RWPE2 (cell line): ENCODE results near the gene IFI44L.

Experiments
- ATAC-seq: fragments of 200-7000 bp; cut with Tn5 transposase; 3 replicates; pipeline ENCODE4 v1.9.1; 2021; ENCODE audit warnings: low read depth
- DNase-seq: peaks from one replicate; pipeline ENCODE4 v3.0.0-alpha.2; 2020; ENCODE audit warnings: low spot score
- H3K27ac ChIP-seq: fragments of 450-650 bp; 2 replicates; pipeline ENCODE4 v1.5.1; 2017; ENCODE audit warnings: mild to moderate bottlenecking; ENCODE audit not compliant: poor library complexity, severe bottlenecking
- H3K27me3 ChIP-seq: fragments of 250-450 bp; sonication (Bioruptor Pico); 2 replicates; pipeline ENCODE4 v1.5.1; 2021; ENCODE audit warnings: mild to moderate bottlenecking, moderate library complexity; ENCODE audit not compliant: insufficient read depth, poor library complexity, severe bottlenecking
- H3K36me3 ChIP-seq: fragments of 250-450 bp; sonication (Bioruptor Pico); 2 replicates; pipeline ENCODE4 v1.5.1; 2020; ENCODE audit warnings: low read depth, mild to moderate bottlenecking, moderate library complexity
- H3K4me1 ChIP-seq: fragments of 250-450 bp; sonication (Bioruptor Pico); 2 replicates; pipeline ENCODE4 v1.5.1; 2021; ENCODE audit warnings: mild to moderate bottlenecking, moderate library complexity; ENCODE audit not compliant: insufficient read depth, poor library complexity, severe bottlenecking
- H3K4me3 ChIP-seq: fragments of 250-450 bp; sonication (Bioruptor Pico); 2 replicates; pipeline ENCODE4 v1.5.1; 2021; ENCODE audit warnings: mild to moderate bottlenecking, moderate library complexity; ENCODE audit not compliant: severe bottlenecking
- H3K9me3 ChIP-seq: fragments of 250-450 bp; sonication (Bioruptor Pico); 2 replicates; pipeline ENCODE4 v1.5.1; 2021; ENCODE audit warnings: mild to moderate bottlenecking, moderate library complexity; ENCODE audit not compliant: severe bottlenecking
- CTCF ChIP-seq: fragments of 450-650 bp; IDR thresholded peaks from one replicate; pipeline ENCODE4 v1.5.1; 2017; ENCODE audit warnings: mild to moderate bottlenecking, moderate library complexity; ENCODE audit not compliant: poor library complexity, severe bottlenecking

The IFI44L gene

GRCh38 chr1:78652019-78652560 is 31.8 kb downstream of the IFI44L start:
- H3K9me3 ChIP-seq, result no peaks in the 10 kb centered on the region
- ATAC-seq (no peak), DNase-seq (no peak)
- H3K27me3 ChIP-seq, result no peaks in the 10 kb centered on the region
- TF ChIP-seq CTCF, result no peak
- no peak overlapping the region for H3K4me3 ChIP-seq
- H3K4me1 ChIP-seq, result no peaks in the 10 kb centered on the region
- H3K36me3 ChIP-seq, result peaks cover 4% of the 10 kb centered on the region; the same call in 1 of the 2 replicates
- no peak overlapping the region for H3K27ac ChIP-seq

DNA sequence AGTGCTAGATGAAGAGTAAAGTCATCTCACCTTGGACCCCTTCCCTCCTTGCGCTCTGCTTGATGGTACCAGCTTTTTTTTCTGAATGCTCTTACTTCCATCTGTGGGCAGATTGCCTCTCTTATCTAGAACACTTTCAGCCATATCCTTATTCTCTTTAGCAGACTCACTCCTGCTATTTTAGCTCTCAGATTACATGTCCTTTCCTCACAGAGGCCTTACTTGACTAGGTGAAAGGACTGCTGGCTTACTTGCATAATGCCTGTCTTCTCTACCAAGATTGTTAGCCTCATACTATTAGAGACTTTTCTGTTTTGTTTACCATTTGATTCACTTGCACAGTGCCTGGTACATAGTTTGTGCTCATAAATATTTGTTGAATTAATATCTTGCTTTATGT is 38.7 kb downstream of the IFI44L start:
- no peak for ATAC-seq
- Histone ChIP-seq H3K4me3 (no peak overlapping the region), H3K27ac (no peak overlapping the region), H3K9me3 (no peaks in the 10 kb centered on the region), H3K27me3 (no peaks in the 10 kb centered on the region), H3K36me3 (peaks cover 19% of the 10 kb centered on the region), H3K4me1 (no peaks in the 10 kb centered on the region)
- DNase-seq, result no peak
- TF ChIP-seq CTCF, result no peak

GRCh38 chr1:78663923-78664322 is 43.7 kb downstream of the IFI44L start:
- no peak for DNase-seq
- peaks cover 12% of the 10 kb centered on the region for H3K36me3 ChIP-seq
- H3K9me3 ChIP-seq, result no peaks in the 10 kb centered on the region
- TF ChIP-seq CTCF, result no peak
- H3K27me3 ChIP-seq, result no peaks in the 10 kb centered on the region
- H3K4me1 ChIP-seq, result no peaks in the 10 kb centered on the region
- no peak for ATAC-seq
- no peak overlapping the region for H3K27ac ChIP-seq
- no peak overlapping the region for H3K4me3 ChIP-seq

DNA sequence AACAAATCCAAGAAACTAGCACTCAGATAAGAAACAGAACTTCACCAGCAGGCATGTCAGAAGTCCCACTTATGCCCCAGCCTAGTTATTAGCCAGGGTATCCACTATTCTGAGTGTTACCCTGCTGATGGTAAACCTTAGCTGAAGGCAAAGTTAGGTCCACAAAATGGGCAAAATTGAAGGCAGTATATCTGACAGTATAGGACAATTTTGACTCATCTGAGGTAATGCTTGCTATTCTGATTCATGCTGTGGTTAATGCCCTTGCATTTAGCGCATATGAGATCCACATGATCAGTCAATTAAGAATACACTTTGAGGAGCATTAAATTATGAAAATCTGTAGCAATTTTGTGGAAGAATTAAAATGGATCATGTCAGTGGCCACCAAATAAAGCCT is 44.5 kb downstream of the IFI44L start:
- Histone ChIP-seq H3K27me3 (no peaks in the 10 kb centered on the region), H3K4me1 (no peaks in the 10 kb centered on the region), H3K4me3 (no peak overlapping the region), H3K36me3 (peaks cover 5% of the 10 kb centered on the region; the same call in 1 of the 2 replicates), H3K27ac (no peak overlapping the region), H3K9me3 (no peaks in the 10 kb centered on the region)
- no peak for TF ChIP-seq CTCF
- DNase-seq (no peak), ATAC-seq (no peak)

- no peak for ATAC-seq
- H3K36me3 ChIP-seq, result no peaks in the 10 kb centered on the region
- H3K27me3 ChIP-seq, result no peaks in the 10 kb centered on the region
- no peak for DNase-seq
- no peaks in the 10 kb centered on the region for H3K4me1 ChIP-seq
- TF ChIP-seq CTCF, result no peak
- no peaks in the 10 kb centered on the region for H3K9me3 ChIP-seq
- H3K27ac ChIP-seq, result no peak overlapping the region
- no peak overlapping the region for H3K4me3 ChIP-seq
These were observed 45.6 kb downstream of the IFI44L start for GRCh38 chr1:78665809-78666208.
